ENCODE data around the gene TMEM132A.

GRCh38 chr11:60977836-60978235 lies 53.6 kb downstream of the TMEM132A start:
- TF ChIP-seq, protein P1, sequence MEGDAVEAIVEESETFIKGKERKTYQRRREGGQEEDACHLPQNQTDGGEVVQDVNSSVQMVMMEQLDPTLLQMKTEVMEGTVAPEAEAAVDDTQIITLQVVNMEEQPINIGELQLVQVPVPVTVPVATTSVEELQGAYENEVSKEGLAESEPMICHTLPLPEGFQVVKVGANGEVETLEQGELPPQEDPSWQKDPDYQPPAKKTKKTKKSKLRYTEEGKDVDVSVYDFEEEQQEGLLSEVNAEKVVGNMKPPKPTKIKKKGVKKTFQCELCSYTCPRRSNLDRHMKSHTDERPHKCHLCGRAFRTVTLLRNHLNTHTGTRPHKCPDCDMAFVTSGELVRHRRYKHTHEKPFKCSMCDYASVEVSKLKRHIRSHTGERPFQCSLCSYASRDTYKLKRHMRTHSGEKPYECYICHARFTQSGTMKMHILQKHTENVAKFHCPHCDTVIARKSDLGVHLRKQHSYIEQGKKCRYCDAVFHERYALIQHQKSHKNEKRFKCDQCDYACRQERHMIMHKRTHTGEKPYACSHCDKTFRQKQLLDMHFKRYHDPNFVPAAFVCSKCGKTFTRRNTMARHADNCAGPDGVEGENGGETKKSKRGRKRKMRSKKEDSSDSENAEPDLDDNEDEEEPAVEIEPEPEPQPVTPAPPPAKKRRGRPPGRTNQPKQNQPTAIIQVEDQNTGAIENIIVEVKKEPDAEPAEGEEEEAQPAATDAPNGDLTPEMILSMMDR (IDR thresholded peaks at IDR 0.05), result no peak
- TF ChIP-seq POLR2AphosphoS5 (IDR thresholded peaks at IDR 0.05; ENCODE audit: insufficient read depth in 1 of 2, low read depth in 1 of 2), result no peak

Measured in vagina (tissue), 2 donors.